H54 (cell line): ENCODE data around the gene CCBE1.
A peak's percentile ranks its signal among the peaks of the same experiment; 100 is the strongest.
"Not testable (repeated sequence)": the region's sequence is repeated elsewhere in the genome, so short reads cannot be mapped to it uniquely, and the experiment has no call there.

Experiments used
- DNase-seq: peaks from one replicate; pipeline ENCODE4 v3.0.0; 2011; ENCODE audit warnings: low spot score, mixed read lengths; ENCODE audit not compliant: insufficient read length
- FAIRE-seq: peaks from 3 replicates; lab custom pipeline; 2011; peaks lifted over from hg19 to GRCh38; lab: Jason Lieb, UNC
- POLR2A ChIP-seq: IDR thresholded peaks from 2 replicates; pipeline ENCODE4 v1.6.1; 2011; ENCODE audit warnings: low read depth, mild to moderate bottlenecking, low read length

The CCBE1 gene

GRCh38 chr18:59724103-59724502, 26.9 kb upstream of the CCBE1 start:
- DNase-seq (no peak), FAIRE-seq (no peak)
- TF ChIP-seq POLR2A: no peak

- FAIRE-seq: no peak
- TF ChIP-seq POLR2A: no peak
- no peak for DNase-seq
These were observed 24.7 kb upstream of the CCBE1 start for GRCh38 chr18:59721931-59722330.

DNA sequence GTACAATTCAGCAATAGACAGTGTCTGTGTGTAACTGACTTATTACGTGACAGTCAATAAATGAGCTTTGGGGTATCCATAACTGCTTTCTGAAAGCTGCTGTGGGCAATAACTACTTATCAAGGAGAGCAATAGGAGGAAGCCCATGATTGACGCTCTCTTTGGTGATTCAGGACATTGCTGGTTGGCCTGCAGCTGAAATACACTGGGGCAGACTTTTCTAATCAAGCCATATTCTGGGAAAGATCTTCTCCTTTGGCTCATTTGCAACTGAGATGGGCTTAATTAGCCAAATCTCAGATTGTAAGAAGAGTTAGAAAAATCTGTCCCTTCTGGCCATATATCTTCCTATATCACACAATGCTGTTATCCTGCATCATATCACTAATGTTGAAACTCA, 24.0 kb upstream of the CCBE1 start:
- no peak for DNase-seq
- no peak for FAIRE-seq
- no peak for TF ChIP-seq POLR2A

- FAIRE-seq: no peak
- TF ChIP-seq POLR2A: no peak
- no peak for DNase-seq
These were observed 22.4 kb upstream of the CCBE1 start for GRCh38 chr18:59719544-59720181.

DNA sequence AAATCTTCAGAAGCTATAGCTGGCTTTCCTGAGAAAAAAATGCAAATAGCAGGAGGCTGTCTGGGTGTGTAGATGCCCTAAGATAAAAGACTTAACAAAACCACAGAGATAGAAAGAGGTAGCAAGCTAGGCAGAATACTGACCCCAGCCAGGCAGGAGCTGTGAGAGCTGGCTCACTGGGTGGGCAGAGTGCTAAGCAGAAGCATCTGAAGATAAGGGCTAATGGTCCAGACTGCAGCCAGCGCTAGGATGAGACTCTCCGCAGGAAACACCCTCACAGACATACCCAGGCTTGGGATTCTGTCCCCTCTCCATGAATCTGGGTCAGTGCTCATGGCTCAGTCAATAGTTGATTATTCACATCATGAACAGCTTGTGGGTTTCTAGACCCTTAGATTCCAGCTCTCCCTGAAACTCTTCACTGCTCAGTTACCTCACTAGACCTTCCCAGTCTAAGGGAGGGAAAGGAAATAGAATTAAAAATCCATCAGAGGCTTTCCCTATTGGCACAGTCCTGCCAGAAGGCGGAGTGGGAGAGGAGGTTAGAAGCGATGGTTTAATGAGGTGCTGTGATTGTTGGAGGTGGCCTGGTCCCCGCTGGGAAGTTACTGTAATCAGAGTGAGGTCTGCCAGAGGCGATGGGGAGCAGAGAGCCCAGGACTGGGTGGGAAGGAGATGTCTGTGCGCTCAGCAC, 21.4 kb upstream of the CCBE1 start:
- TF ChIP-seq POLR2A: 0 out of 2 replicates have a peak, but pooled peaks have one; percentile 10
- DNase-seq (no peak), FAIRE-seq (no peak)

DNA sequence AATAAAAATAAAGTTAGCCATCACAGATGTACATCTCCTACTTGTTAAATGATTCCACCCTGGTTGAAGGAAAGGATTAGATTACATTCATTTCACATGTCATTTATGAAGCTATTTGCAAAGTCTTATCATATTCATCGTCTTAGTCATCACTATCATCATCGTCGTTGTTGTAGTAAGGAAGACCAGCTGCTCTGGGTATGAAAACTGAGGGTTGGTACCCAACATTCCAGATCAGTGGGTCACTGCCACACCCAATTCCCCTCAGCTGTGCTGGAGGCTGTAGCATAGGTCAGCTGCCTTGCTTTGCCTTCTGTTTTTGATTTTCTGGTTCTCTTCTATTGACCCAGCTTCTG, 20.9 kb upstream of the CCBE1 start:
- peak; percentile 68 for DNase-seq
- no peak for FAIRE-seq
- no peak for TF ChIP-seq POLR2A

- TF ChIP-seq POLR2A: no peak
- FAIRE-seq: no peak
- no peak for DNase-seq
These were observed 20.1 kb upstream of the CCBE1 start for GRCh38 chr18:59717291-59717690.

DNA sequence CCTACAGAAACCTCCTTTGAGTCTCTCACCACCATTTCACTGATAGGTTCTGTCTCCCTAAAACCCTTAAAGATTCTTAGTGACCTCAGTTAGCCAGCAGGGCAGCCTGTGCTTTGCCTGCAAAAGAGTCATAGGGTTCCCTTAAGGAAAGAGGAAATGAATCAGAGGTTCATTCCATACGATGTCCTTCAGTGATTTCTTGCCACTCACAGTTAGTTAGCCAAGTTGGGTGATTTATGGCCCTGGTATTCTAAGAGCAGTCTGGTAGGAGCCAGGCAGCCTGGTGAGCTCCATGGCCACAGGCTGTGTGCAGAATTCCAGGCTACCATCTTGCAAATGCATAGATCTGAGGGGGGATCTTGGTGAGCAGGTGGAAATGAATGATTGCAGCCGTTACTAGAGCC, 18.7 kb upstream of the CCBE1 start:
- no peak for TF ChIP-seq POLR2A
- FAIRE-seq (peak; percentile 57), DNase-seq (peak; percentile 59)

DNA sequence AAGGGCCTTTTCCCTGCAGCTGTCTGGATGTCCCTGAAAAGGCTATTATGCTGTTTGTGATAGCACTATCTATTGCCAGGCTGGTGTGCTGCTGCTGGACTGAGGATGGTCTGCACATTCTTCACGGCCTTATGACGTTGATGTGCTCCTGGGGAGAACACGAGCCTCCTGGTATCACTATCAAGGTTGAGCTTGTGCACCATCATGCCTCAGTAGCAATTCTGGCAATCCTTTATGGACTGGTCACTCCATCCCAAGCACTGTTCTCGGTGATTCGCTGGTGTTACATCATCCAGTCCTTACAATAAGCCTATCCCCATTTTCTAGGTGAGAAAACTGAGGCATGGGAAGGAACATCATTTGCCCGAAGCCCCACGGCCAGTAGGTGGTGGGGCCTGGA, 18.2 kb upstream of the CCBE1 start:
- FAIRE-seq (no peak), DNase-seq (no peak)

DNA sequence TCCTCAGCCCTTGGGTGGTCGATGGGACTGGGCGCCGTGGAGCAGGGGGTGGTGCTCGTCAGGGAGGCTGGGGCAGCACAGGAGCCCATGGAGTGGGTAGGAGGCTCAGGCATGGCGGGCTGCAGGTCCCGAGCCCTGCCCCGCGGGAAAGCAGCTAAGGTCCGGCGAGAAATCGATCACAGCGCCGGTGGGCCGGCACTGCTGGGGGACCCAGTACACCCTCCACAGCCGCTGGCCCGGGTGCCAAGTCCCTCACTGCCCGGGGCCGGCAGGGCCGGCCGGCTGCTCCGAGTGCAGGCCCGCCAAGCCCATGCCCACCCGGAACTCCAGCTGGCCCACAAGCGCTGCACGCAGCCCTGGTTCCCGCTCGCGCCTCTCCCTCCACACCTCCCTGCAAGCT, 16.9 kb upstream of the CCBE1 start:
- not testable (repeated sequence) for FAIRE-seq, DNase-seq

More for the DNA sequence above, 18.2 kb upstream of the CCBE1 start:
- no peak for TF ChIP-seq POLR2A

DNA sequence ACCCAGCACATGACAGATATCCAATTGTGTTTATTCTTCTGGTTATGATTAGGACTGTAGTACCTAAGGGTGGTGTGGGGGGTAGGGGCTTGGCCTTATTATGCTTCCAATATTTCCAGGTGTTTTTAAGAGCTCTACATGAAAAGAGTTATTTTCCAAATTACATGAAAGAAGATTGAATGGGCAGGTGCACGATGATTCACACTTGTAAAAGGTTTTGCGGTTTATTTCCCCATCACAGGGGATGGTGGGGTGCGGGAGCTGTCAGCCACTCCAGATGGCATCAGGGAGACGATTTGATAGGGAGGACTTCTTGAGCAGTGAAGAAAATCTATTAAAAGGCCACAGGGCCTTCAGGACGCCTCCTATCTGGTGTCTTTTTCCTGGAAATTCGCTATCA, 15.1 kb upstream of the CCBE1 start:
- FAIRE-seq (no peak), DNase-seq (no peak)
- TF ChIP-seq POLR2A: no peak

- FAIRE-seq (no peak), DNase-seq (no peak)
- no peak for TF ChIP-seq POLR2A
These were observed 11.8 kb upstream of the CCBE1 start for GRCh38 chr18:59708988-59709387.

DNA sequence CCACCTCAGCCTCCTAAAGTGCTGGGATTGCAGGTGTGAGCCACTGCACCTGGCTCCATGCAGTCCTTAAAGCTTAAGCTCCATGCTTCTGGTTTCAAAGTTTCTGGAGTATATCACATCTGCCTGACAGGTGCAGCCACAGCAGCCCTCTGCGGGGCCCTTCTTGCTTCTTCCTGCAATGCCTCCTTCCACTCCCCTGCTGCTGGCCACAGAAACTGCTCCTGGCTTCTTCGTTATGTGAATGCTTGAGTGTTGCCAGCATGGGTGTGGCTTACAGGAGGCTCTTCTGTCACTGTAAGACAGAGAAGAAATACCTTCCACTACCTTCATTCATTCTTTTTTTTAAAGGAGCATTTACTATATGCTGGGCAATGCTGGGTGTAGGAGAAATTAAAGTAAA, 10.1 kb upstream of the CCBE1 start:
- TF ChIP-seq POLR2A: no peak
- no peak for FAIRE-seq
- DNase-seq: no peak

DNA sequence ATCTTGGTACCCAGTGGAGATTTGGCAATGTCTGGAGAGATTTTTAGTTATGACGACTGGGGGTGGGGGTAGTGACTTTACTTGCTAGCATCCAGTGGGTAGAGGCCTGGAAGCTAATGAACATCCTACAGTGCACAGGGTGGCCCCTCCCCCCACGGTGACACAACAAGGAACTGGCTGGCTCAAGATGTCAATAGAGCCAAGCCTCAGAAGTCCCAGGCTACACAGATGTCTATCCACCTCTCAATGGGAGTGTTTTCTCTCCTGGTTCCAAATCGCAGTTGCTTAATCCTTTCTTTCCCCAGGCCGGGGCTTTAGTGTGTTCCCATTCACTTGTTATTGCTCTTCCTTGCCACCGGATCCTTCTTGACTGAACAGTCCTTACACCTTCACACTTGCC, 9.3 kb upstream of the CCBE1 start:
- FAIRE-seq (no peak), DNase-seq (no peak)
- no peak for TF ChIP-seq POLR2A

DNA sequence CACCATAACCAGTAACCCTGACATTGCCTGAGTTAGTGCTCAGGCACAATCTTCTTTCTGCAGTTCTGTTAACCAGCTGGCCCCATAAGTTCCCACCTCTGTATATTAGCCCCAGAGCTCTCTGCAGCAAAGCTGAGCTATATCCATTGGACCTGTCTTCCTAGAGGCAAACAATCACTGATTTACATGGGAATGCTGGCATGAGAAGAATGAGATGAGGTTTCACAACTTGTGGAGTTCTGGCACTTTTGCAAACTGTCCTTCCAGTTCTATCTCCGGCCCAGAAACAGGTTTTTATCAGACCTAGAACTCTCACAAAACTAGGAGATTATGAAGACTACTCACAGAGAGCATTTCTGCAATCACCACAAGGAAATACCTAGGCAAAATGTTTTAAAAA, 7.9 kb upstream of the CCBE1 start:
- DNase-seq (no peak), FAIRE-seq (no peak)
- TF ChIP-seq POLR2A: no peak

DNA sequence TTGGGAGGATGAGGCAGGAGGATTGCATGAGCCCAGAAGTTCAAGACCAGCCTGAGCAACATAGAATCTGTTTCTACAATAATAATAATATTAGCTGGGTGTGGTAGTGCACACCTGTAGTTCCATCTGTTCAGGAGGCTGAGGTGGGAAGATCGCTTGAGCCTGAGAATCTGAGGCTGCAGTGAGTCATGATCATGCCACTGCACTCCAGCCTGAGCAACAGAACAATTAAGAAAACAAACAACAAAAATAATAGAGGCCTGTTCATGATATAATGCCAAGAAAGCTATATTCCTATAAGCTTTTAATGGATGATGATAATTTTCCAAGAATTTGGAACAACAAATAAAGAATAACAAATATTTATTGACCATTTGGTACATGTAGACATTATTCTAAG, 6.9 kb upstream of the CCBE1 start:
- no peak for TF ChIP-seq POLR2A
- no peak for DNase-seq
- no peak for FAIRE-seq
